AG04450 (cell line): ENCODE results near the gene SLC12A2. TPM values are rescaled to one million over a fixed set of nuclear protein-coding genes. Genes with fewer than 3 reads are reported as not detected.

Experiments
- CTCF ChIA-PET: fragments of 300-600, 350-600 bp; formaldehyde crosslinking; extraction: SDS; loops from one replicate; lab custom pipeline; 2022; ENCODE audit warnings: antibody characterized with exemption, inconsistent platforms; lab: Charles Lee
- POLR2A ChIA-PET: fragments of 350-600 bp; formaldehyde crosslinking; extraction: SDS; loops from one replicate; lab custom pipeline; 2021; ENCODE audit warnings: antibody characterized with exemption, inconsistent platforms; lab: Yijun Ruan, JAX
- DNase-seq: peaks from one replicate; pipeline ENCODE4 v3.0.0-alpha.2; 2011; ENCODE audit warnings: low read depth, low spot score
- H3K27ac ChIP-seq: one replicate; pipeline ENCODE4 v1.5.1; 2012; ENCODE audit warnings: low read depth, low read length, control low read depth
- H3K27me3 ChIP-seq: one replicate; pipeline ENCODE4 v1.6.0; 2012; ENCODE audit warnings: low read length; ENCODE audit not compliant: control insufficient read depth, insufficient read depth
- H3K4me3 ChIP-seq: 2 replicates; pipeline ENCODE4 v1.5.1; 2011; ENCODE audit warnings: mild to moderate bottlenecking, low read depth, low read length, control low read depth
- H3K9me3 ChIP-seq: 2 replicates; pipeline ENCODE4 v1.5.1; 2012; ENCODE audit warnings: low read length; ENCODE audit not compliant: control insufficient read depth, insufficient read depth
- polyA plus RNA-seq: library from polyadenylated mRNA; depleted of rRNA; stranded (reverse); fragments of >200 nt; gene quantifications from 2 replicates; pipeline ENCODE4 v1.2.3, GENCODE V29; 2011
- TF ChIP-seq, protein P1 (sequence below): IDR thresholded peaks from 2 replicates; pipeline ENCODE4 v1.5.1; 2011; ENCODE audit warnings: low read depth, low read length, control low read depth, inconsistent platforms

The SLC12A2 gene
- polyA plus RNA-seq, 1 experiment, result 10.5 TPM

DNA sequence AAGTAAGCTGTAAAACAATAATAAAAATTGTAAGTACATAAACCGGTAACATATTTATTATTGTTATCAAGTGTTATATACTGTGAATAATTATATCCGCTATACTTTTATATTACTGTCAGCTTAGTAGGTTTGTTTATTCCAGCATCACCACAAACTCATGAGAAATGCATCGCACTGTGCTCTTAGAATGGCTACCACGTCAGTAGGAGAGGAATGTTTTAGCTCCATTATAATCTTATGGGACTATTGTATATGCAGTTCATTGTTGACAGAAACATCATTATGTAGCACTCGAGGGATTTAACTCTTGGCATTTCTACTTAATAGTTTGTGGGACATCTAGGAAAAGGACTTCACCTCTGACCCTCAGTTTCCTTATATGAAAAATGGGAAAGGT is 16.4 kb downstream of the SLC12A2 start:
- Histone ChIP-seq H3K27me3 (no peaks in the 10 kb centered on the region), H3K27ac (no peak overlapping the region), H3K4me3 (no peak overlapping the region), H3K9me3 (no peaks in the 10 kb centered on the region)
- no peak for DNase-seq
- TF ChIP-seq, protein P1, sequence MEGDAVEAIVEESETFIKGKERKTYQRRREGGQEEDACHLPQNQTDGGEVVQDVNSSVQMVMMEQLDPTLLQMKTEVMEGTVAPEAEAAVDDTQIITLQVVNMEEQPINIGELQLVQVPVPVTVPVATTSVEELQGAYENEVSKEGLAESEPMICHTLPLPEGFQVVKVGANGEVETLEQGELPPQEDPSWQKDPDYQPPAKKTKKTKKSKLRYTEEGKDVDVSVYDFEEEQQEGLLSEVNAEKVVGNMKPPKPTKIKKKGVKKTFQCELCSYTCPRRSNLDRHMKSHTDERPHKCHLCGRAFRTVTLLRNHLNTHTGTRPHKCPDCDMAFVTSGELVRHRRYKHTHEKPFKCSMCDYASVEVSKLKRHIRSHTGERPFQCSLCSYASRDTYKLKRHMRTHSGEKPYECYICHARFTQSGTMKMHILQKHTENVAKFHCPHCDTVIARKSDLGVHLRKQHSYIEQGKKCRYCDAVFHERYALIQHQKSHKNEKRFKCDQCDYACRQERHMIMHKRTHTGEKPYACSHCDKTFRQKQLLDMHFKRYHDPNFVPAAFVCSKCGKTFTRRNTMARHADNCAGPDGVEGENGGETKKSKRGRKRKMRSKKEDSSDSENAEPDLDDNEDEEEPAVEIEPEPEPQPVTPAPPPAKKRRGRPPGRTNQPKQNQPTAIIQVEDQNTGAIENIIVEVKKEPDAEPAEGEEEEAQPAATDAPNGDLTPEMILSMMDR, result no peak
- CTCF ChIA-PET, result interaction anchor here (1.2 to 1.7 kb wide), 2 partner anchors 17 to 100 kb away, joined by 3 read pairs; no protein-coding TSS in a partner anchor
- POLR2A ChIA-PET, result interaction anchor here (1.2 kb wide), 1 partner anchor 10 kb away, joined by 3 read pairs; no protein-coding TSS in a partner anchor

DNA sequence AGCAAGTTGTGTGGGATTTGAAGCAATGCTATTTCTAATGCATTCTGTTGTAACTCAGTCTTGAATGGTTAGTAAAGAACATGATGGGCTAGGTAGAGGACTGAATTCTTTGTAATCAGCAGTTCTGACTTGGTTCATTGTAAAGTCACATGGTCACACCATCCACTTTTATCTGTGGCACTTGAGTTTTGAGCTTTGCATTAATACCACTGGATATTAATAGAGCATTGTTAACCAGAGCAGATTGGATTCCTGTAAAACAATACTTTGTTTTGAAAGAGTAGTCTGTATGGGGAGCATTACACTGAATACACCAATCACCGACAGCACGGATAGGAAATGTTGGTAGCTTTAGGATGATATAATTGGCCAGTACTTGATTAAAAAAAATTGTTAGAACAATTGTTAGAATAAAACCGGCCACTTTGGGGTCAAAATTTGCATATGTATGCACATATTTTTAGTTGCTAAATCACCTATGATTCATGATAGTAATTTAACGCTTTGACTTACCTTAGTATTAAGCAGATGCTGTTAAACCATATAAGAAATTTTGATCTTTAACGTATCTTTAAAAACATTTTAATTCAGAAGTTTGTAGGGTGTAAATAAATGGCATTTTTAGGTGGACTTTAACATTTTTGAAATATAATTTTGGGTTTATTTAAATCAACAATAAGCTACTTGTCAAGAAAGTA is 17.4 kb downstream of the SLC12A2 start:
- Histone ChIP-seq H3K27ac (no peak overlapping the region), H3K9me3 (no peaks in the 10 kb centered on the region), H3K4me3 (no peak overlapping the region), H3K27me3 (no peaks in the 10 kb centered on the region)
- TF ChIP-seq, protein P1, result no peak
- DNase-seq, result no peak
- POLR2A ChIA-PET, result no interaction called here
- CTCF ChIA-PET, result interaction anchor here (1.2 to 1.7 kb wide), 2 partner anchors 16 to 99 kb away, joined by 3 read pairs; no protein-coding TSS in a partner anchor

DNA sequence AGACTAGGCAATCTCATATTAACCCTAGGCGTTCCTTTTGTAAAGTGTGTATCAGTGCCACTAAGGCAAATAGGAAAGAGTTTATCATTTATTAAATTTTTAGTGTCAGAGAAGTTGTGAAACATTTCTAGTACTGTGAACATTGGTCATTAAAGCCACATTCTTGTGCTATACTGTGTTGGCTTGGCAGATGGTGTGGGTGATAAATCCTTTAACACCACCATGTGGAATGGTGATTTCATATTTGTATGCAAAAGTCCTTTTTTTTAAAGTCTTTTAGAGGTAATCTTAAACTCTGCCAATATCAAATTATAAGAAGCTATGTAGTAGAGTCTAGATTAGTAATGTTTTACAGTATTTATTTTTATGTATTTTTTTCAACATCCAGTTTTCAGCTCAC is 18.1 kb downstream of the SLC12A2 start:
- TF ChIP-seq, protein P1, result no peak
- CTCF ChIA-PET, result interaction anchor here (0.9 kb wide), 1 partner anchor 12 kb away, joined by 4 read pairs; no protein-coding TSS in a partner anchor
- H3K9me3 ChIP-seq, result no peaks in the 10 kb centered on the region
- POLR2A ChIA-PET, result no interaction called here
- H3K27ac ChIP-seq, result no peak overlapping the region
- H3K27me3 ChIP-seq, result no peaks in the 10 kb centered on the region
- no peak overlapping the region for H3K4me3 ChIP-seq
- no peak for DNase-seq

DNA sequence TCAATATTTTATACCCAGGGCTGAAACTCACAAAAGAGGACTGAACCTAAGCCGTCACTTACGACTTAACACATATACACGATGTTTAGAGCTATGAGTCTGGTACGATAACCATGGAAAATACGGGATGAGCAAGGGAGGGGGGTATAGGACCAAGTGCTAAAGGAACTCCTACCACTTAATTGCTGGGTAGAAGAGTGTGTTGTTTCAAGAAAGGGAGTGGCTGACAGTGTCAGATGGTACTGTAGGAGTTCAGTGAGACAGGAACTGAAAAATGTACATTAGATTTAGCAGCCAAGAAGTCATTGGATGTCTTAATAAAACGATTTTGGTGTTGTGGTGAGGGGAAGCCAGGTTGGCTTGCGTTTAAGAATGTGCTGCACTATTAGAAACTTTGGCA is 21.6 kb downstream of the SLC12A2 start:
- TF ChIP-seq, protein P1, result no peak
- Histone ChIP-seq H3K9me3 (no peaks in the 10 kb centered on the region), H3K4me3 (no peak overlapping the region), H3K27ac (no peak overlapping the region), H3K27me3 (no peaks in the 10 kb centered on the region)
- ChIA-PET POLR2A (no interaction called here), CTCF (no interaction called here)
- DNase-seq, result no peak

DNA sequence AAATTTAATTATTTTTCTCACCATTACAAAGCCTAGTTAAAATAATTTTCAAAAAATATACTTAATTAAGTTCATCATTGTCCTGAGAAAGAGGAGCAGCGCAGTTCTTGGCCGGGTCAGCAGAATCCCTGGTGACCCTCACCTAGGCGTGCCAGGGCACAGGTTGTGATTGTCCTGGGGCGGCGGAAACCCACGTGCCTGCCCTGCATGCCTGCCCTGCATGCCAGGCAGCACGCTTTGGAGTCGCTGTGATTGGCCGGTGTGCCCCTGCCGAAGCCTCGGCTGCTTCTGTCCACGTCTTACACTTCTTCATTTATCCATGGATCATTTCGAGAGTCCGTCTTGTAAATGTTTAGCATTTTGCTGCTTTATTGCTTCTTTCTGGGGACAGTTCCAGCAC is 25.6 kb downstream of the SLC12A2 start:
- Histone ChIP-seq H3K27me3 (no peaks in the 10 kb centered on the region), H3K4me3 (no peak overlapping the region), H3K9me3 (no peaks in the 10 kb centered on the region), H3K27ac (no peak overlapping the region)
- CTCF ChIA-PET, result no interaction called here
- POLR2A ChIA-PET, result no interaction called here
- no peak for DNase-seq
- TF ChIP-seq, protein P1, result no peak
